T-cell (primary cell): ENCODE data around the gene FAM53B. TPM values are rescaled to one million over a fixed set of nuclear protein-coding genes. Genes with fewer than 3 reads are reported as not detected.

Experiments used
- ATAC-seq, 4 experiments: fragments of 200-7000 bp in 3 of 4; fragments of 150-1000 bp in 1 of 4; cut with Tn5 transposase; replicated peaks in 1 of 4; 1 replicate in 3 of 4; 2 replicates in 1 of 4; pipeline ENCODE4 v1.10.0; 2021; ENCODE audit warnings: moderate library complexity in 3 of 4, mild to moderate bottlenecking in 2 of 4, moderate number of reproducible peaks in 1 of 4
- CTCF ChIA-PET, 2 donors: fragments of 300-600 bp; sonication (Branson Sonifier 250); formaldehyde crosslinking; loops; one replicate each; lab custom pipeline; 2022; ENCODE audit warnings: antibody characterized with exemption in 2 of 2; lab: Charles Lee
- POLR2A ChIA-PET, 2 donors: fragments of 300-600 bp; sonication (Branson Sonifier 250); formaldehyde crosslinking; loops; one replicate each; lab custom pipeline; 2022; ENCODE audit warnings: antibody characterized with exemption in 2 of 2; lab: Charles Lee
- DNase-seq, 35 experiments: peaks; one replicate each; pipeline versions ENCODE4 v3.0.0 to v3.0.0-alpha.2; 2013 to 2023
- H3K27ac ChIP-seq: one replicate; pipeline ENCODE4 v1.5.1; 2013; ENCODE audit warnings: low read length
- H3K27me3 ChIP-seq, 2 experiments: replicated peaks in 1 of 2; 1 replicate in 1 of 2; 2 replicates in 1 of 2; pipeline versions ENCODE4 v1.6.1 to v1.7.0; 2013; ENCODE audit warnings: low read length in 1 of 2, mixed read lengths in 1 of 2; ENCODE audit not compliant: control insufficient read depth in 2 of 2, insufficient read depth in 2 of 2; ENCODE audit errors: extremely low read depth in 1 of 2
- H3K36me3 ChIP-seq, 2 donors: 1 replicate in 1 of 2; 2 replicates in 1 of 2; pipeline versions ENCODE4 v1.6.1 to v1.7.0; 2013; ENCODE audit warnings: low read length in 1 of 2; ENCODE audit not compliant: control insufficient read depth in 2 of 2, insufficient read depth in 1 of 2; ENCODE audit errors: extremely low read depth in 1 of 2
- H3K4me1 ChIP-seq, 2 experiments: 1 replicate in 1 of 2; 2 replicates in 1 of 2; pipeline versions ENCODE4 v1.6.1 to v1.7.0; 2013; ENCODE audit warnings: low read length in 2 of 2, mixed read lengths in 1 of 2; ENCODE audit not compliant: insufficient read depth in 2 of 2, control insufficient read depth in 1 of 2; ENCODE audit errors: extremely low read depth in 1 of 2
- H3K4me3 ChIP-seq, 2 donors: 1 replicate in 1 of 2; 2 replicates in 1 of 2; pipeline versions ENCODE4 v1.5.1 to v1.7.0; 2013; ENCODE audit warnings: mild to moderate bottlenecking in 2 of 2, low read length in 1 of 2, moderate library complexity in 1 of 2; ENCODE audit not compliant: control insufficient read depth in 1 of 2; ENCODE audit errors: extremely low read depth in 1 of 2
- H3K9me3 ChIP-seq: 2 replicates; pipeline ENCODE4 v1.7.0; 2013
- H3K27ac Mint-ChIP-seq, 2 donors: one replicate each; pipeline ENCODE4 v1.8.0; 2020 to 2021; ENCODE audit warnings: mild to moderate bottlenecking in 2 of 2, mixed read lengths in 2 of 2
- H3K27me3 Mint-ChIP-seq, 2 donors: one replicate each; pipeline ENCODE4 v1.8.0; 2021 to 2022; ENCODE audit warnings: mixed read lengths in 2 of 2
- H3K36me3 Mint-ChIP-seq: one replicate; pipeline ENCODE4 v1.8.0; 2021; ENCODE audit warnings: mixed read lengths
- H3K4me1 Mint-ChIP-seq, 3 donors: one replicate each; pipeline ENCODE4 v1.8.0; 2020 to 2022; ENCODE audit warnings: mixed read lengths in 3 of 3, mild to moderate bottlenecking in 1 of 3
- H3K4me3 Mint-ChIP-seq, 3 donors: one replicate each; pipeline ENCODE4 v1.8.0; 2020 to 2022; ENCODE audit warnings: mild to moderate bottlenecking in 3 of 3, mixed read lengths in 3 of 3, moderate library complexity in 3 of 3
- H3K9me3 Mint-ChIP-seq, 3 donors: one replicate each; pipeline ENCODE4 v1.8.0; 2020 to 2022; ENCODE audit warnings: mixed read lengths in 3 of 3
- WGBS: methylation state at CpG from one replicate; pipeline ENCODE4 v1.1.5; 2013; ENCODE audit warnings: missing lambda C conversion rate; ENCODE audit not compliant: insufficient coverage; 5-methylcytosine and 5-hydroxymethylcytosine counted together
- total RNA-seq, 35 experiments: library from RNA in 6 of 35; stranded (reverse) in 6 of 35; fragments of 120-200 nt in 1 of 35; gene quantifications; one replicate each; pipeline versions ENCODE4 v1.2.1 to v1.2.4 and lab custom pipeline; 2013 to 2026

Gene FAM53B
- total RNA-seq, 5 donors from 2014 or later (not counting 1 experiment from before 2014, with no cell fraction given), result 39.3 to 86.5 (median 52.3) TPM

DNA sequence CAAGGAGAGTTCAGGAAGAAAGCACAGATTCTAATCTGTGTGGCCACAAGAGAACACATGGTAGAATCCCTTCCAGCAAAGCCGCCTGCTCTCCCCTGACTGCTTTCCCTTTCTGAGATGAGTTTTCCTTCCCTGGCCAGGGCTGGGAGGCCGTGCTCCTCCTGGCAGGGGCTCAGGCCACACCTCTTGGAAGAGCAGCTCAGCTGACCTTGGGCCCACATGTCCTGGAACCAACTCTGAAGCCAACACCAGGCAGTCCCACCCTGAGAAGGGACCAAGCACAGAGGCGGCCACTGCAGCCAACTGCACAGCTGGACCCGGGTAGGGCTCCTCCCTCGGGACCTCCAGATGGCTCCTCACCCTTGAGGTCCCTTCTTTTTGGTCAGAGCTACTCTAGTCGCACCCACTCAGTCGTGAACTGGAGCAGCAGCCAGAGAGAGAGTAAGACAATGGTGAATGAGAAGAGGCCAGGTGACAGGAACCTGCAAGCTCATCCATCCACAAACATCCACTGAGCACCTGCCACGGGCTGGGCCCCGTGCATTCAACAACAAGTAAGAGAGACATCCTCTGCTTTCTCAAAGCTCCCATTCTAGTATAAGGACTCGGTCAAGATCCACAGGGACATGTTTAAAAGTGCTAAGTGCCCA lies 40.3 kb downstream of the FAM53B start:
- Mint-ChIP-seq H3K9me3 (no peaks in the 10 kb centered on the region), H3K4me1 (peaks cover 95 to 100% (median 98%) of the 10 kb centered on the region in 3 donors), H3K4me3 (peak overlapping the region in 1 of 3 donors; percentile 72), H3K27me3 (no peaks in the 10 kb centered on the region), H3K27ac (peak overlapping the region; percentile 99 to 100), H3K36me3 (peaks cover 16% of the 10 kb centered on the region)
- Histone ChIP-seq H3K4me1 (peaks cover 42 to 98% of the 10 kb centered on the region in 2 experiments), H3K27ac (peak overlapping the region; percentile 93), H3K36me3 (peaks cover 10 to 50% of the 10 kb centered on the region in 2 donors), H3K9me3 (no peaks in the 10 kb centered on the region), H3K27me3 (no peaks in the 10 kb centered on the region), H3K4me3 (no peak overlapping the region)
- ChIA-PET POLR2A (no interaction called here), CTCF (interaction anchor here (0.9 to 4.6 kb wide), 4 partner anchors 13 to 38 kb away, joined by 3 to 18 read pairs (median 10); no protein-coding TSS in a partner anchor)
- peak in 1 of 4 experiments; percentile 23 for ATAC-seq
- no peak for DNase-seq
- 92% methylated on average over 3 of the region's 10 CpGs for WGBS

GRCh38 chr10:124703372-124703771 lies 40.8 kb downstream of the FAM53B start:
- POLR2A ChIA-PET, result interaction anchor here in 1 of 2 donors (0.5 kb wide), 1 partner anchor 15 kb away, joined by 6 read pairs; no protein-coding TSS in a partner anchor
- CTCF ChIA-PET, result interaction anchor here (0.8 to 4.6 kb wide), 3 partner anchors 15 to 38 kb away, joined by 3 to 18 read pairs (median 4); no protein-coding TSS in a partner anchor

GRCh38 chr10:124701881-124702656 lies 42.1 kb downstream of the FAM53B start:
- ChIA-PET POLR2A (interaction anchor here (0.6 to 1.7 kb wide), 3 partner anchors 16 to 75 kb away, joined by 3 to 6 read pairs (median 4); no protein-coding TSS in a partner anchor), CTCF (interaction anchor here (0.6 to 2.1 kb wide), 10 partner anchors 10 to 122 kb away, joined by 3 to 21 read pairs (median 5); no protein-coding TSS in a partner anchor)
- ATAC-seq, result peak; percentile 63 to 71 (median 68)
- Mint-ChIP-seq H3K27me3 (no peaks in the 10 kb centered on the region), H3K4me3 (peak overlapping the region; percentile 39 to 72 (median 66)), H3K36me3 (peaks cover 18% of the 10 kb centered on the region), H3K9me3 (no peaks in the 10 kb centered on the region), H3K27ac (peak overlapping the region; percentile 99 to 100), H3K4me1 (peaks cover 99 to 100% (median 100%) of the 10 kb centered on the region in 3 donors)
- 18% methylated on average over 8 of the region's 13 CpGs for WGBS
- peak overlapping the region; percentile 93 for H3K27ac ChIP-seq
- no peak overlapping the region for H3K4me3 ChIP-seq
- H3K4me1 ChIP-seq, result peaks cover 49 to 100% of the 10 kb centered on the region in 2 experiments
- no peaks in the 10 kb centered on the region for H3K9me3 ChIP-seq
- no peaks in the 10 kb centered on the region for H3K27me3 ChIP-seq
- H3K36me3 ChIP-seq, result peaks cover 10 to 56% of the 10 kb centered on the region in 2 donors
- peak in 3 of 35 experiments; percentile 18 to 66 (median 31) for DNase-seq

More at GRCh38 chr10:124703372-124703771, 40.8 kb downstream of the FAM53B start:
- WGBS, result 83% methylated on average over 1 of the region's 7 CpGs
- ATAC-seq (no peak), DNase-seq (no peak)
- no peaks in the 10 kb centered on the region for H3K27me3 ChIP-seq
- peaks cover 10 to 50% of the 10 kb centered on the region in 2 donors for H3K36me3 ChIP-seq
- Mint-ChIP-seq H3K36me3 (peaks cover 18% of the 10 kb centered on the region), H3K4me1 (peaks cover 95 to 100% (median 98%) of the 10 kb centered on the region in 3 donors), H3K4me3 (peak overlapping the region in 2 of 3 donors; percentile 66 to 72), H3K27ac (peak overlapping the region; percentile 99 to 100), H3K9me3 (no peaks in the 10 kb centered on the region), H3K27me3 (no peaks in the 10 kb centered on the region)
- no peak overlapping the region for H3K4me3 ChIP-seq
- no peaks in the 10 kb centered on the region for H3K9me3 ChIP-seq
- peaks cover 41 to 98% of the 10 kb centered on the region in 2 experiments for H3K4me1 ChIP-seq
- peak overlapping the region; percentile 93 for H3K27ac ChIP-seq

DNA sequence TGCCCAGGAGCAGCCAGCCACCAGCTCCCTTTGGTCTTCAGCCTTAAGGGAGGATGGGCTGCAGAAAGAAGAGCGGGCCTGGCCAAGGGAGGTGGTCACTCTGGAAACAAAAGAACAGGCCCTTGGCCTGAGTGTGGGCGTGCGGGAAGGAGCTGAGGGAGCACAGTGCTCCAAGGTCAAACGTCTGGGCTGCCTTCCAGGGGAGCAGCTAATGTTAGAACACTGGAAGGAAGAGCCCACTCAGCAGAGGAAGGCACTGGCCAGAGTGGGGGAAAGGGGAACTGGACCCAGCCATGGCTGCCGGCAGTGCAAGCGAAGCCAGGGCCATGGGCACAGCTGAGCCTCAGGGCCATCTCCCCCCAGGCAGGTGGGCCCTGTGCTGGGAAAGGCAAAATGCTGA lies 42.7 kb downstream of the FAM53B start:
- H3K27me3 ChIP-seq, result no peaks in the 10 kb centered on the region
- peaks cover 54 to 100% of the 10 kb centered on the region in 2 experiments for H3K4me1 ChIP-seq
- Mint-ChIP-seq H3K9me3 (no peaks in the 10 kb centered on the region), H3K4me1 (peaks cover 100% of the 10 kb centered on the region in 3 donors), H3K27me3 (no peaks in the 10 kb centered on the region), H3K27ac (peak overlapping the region; percentile 99 to 100), H3K36me3 (peaks cover 15% of the 10 kb centered on the region), H3K4me3 (peak overlapping the region in 1 of 3 donors; percentile 80)
- CTCF ChIA-PET, result interaction anchor here (0.6 to 2.1 kb wide), 7 partner anchors 13 to 46 kb away, joined by 3 to 21 read pairs (median 6); no protein-coding TSS in a partner anchor
- ATAC-seq (no peak), DNase-seq (no peak)
- H3K36me3 ChIP-seq, result peaks cover 8 to 54% of the 10 kb centered on the region in 2 donors
- H3K27ac ChIP-seq, result peak overlapping the region; percentile 93
- H3K9me3 ChIP-seq, result no peaks in the 10 kb centered on the region
- POLR2A ChIA-PET, result interaction anchor here in 1 of 2 donors (1.0 to 1.7 kb wide), 2 partner anchors 17 to 40 kb away, joined by 4 to 6 read pairs; no protein-coding TSS in a partner anchor
- WGBS, result 92% methylated on average over 6 of the region's 6 CpGs
- no peak overlapping the region for H3K4me3 ChIP-seq

- ChIA-PET CTCF (interaction anchor here (0.6 to 2.1 kb wide), 4 partner anchors 18 to 46 kb away, joined by 3 to 21 read pairs (median 5); no protein-coding TSS in a partner anchor), POLR2A (interaction anchor here in 1 of 2 donors (1.7 kb wide), 1 partner anchor 18 kb away, joined by 6 read pairs; no protein-coding TSS in a partner anchor)
- peaks cover 13% of the 10 kb centered on the region for H3K36me3 Mint-ChIP-seq
These were observed 43.2 kb downstream of the FAM53B start for GRCh38 chr10:124701038-124701365.

More at GRCh38 chr10:124701038-124701365, 43.2 kb downstream of the FAM53B start:
- H3K27me3 ChIP-seq, result no peaks in the 10 kb centered on the region
- 100% methylated on average over 1 of the region's 1 CpG for WGBS
- Mint-ChIP-seq H3K27me3 (no peaks in the 10 kb centered on the region), H3K9me3 (no peaks in the 10 kb centered on the region), H3K4me1 (peaks cover 100% of the 10 kb centered on the region in 3 donors), H3K4me3 (peak overlapping the region in 1 of 3 donors; percentile 80), H3K27ac (peak overlapping the region; percentile 99 to 100)
- DNase-seq (no peak), ATAC-seq (no peak)
- H3K9me3 ChIP-seq, result no peaks in the 10 kb centered on the region
- H3K4me1 ChIP-seq, result peaks cover 58 to 100% of the 10 kb centered on the region in 2 experiments
- H3K27ac ChIP-seq, result peak overlapping the region; percentile 93
- peaks cover 8 to 53% of the 10 kb centered on the region in 2 donors for H3K36me3 ChIP-seq
- no peak overlapping the region for H3K4me3 ChIP-seq
